K562 (cell line): ENCODE data around the gene CHRM4. TPM values are rescaled to one million over a fixed set of nuclear protein-coding genes. Genes with fewer than 3 reads are reported as not detected.
A peak's percentile ranks its signal among the peaks of the same experiment; 100 is the strongest.

Experiments used
- BMI1 ChIP-seq: fragments of 150-350 bp; IDR thresholded peaks from 2 replicates; pipeline ENCODE4 v1.6.1; 2014; ENCODE audit warnings: low read length
- CUX1 ChIP-seq: fragments of 200-800 bp; sonication (Bioruptor generic); IDR thresholded peaks from 2 replicates; pipeline ENCODE4 v1.6.1; 2016; ENCODE audit warnings: missing genetic modification characterization, missing compliant biosample characterization
- ELK3 ChIP-seq: fragments of 450-650 bp; formaldehyde crosslinking; IDR thresholded peaks from 2 replicates; pipeline ENCODE4 v1.4.0; 2020; ENCODE audit warnings: mild to moderate bottlenecking
- EWSR1 ChIP-seq: fragments of 450-650 bp; IDR thresholded peaks from 2 replicates; pipeline ENCODE4 v1.6.1; 2018; ENCODE audit warnings: borderline replicate concordance, mild to moderate bottlenecking, low read depth, moderate library complexity; ENCODE audit not compliant: partially characterized antibody
- GABPB1 ChIP-seq: sonication (generic); formaldehyde crosslinking; IDR thresholded peaks from 2 replicates; pipeline ENCODE4 v1.8.0; 2022; ENCODE audit warnings: mild to moderate bottlenecking, missing genetic modification reagents
- HMG20A ChIP-seq: fragments of 450-650 bp; formaldehyde crosslinking; conservative IDR thresholded peaks from 2 replicates; pipeline ENCODE4 v1.4.0; 2020; ENCODE audit warnings: mild to moderate bottlenecking, mixed read lengths
- HMGN3 ChIP-seq: IDR thresholded peaks from 2 replicates; pipeline ENCODE4 v1.6.1; 2011; ENCODE audit warnings: borderline replicate concordance, low read depth, mild to moderate bottlenecking, mixed read lengths, low read length; ENCODE audit not compliant: insufficient read length; ENCODE audit errors: extremely low read depth
- HSF4 ChIP-seq: fragments of 250-450 bp; sonication (Bioruptor Pico); IDR thresholded peaks from 2 replicates; pipeline ENCODE4 v2.1.2; 2022; ENCODE audit warnings: mild to moderate bottlenecking, moderate library complexity, borderline replicate concordance
- KHSRP ChIP-seq: fragments of 450-650 bp; IDR thresholded peaks from 2 replicates; pipeline ENCODE4 v1.6.1; 2017
- L3MBTL2 ChIP-seq: fragments of 450-650 bp; IDR thresholded peaks from 2 replicates; pipeline ENCODE4 v1.6.1; 2016; ENCODE audit warnings: mild to moderate bottlenecking, moderate library complexity
- MAX ChIP-seq: sonication (generic); formaldehyde crosslinking; IDR thresholded peaks from 2 replicates; pipeline ENCODE4 v1.9.0; 2022; ENCODE audit warnings: mild to moderate bottlenecking, missing genetic modification reagents
- MTA2 ChIP-seq: fragments of 450-650 bp; IDR thresholded peaks from 2 replicates; pipeline ENCODE4 v1.6.1; 2016; ENCODE audit warnings: low read depth
- MTA3 ChIP-seq: fragments of 450-650 bp; formaldehyde crosslinking; IDR thresholded peaks from 2 replicates; pipeline ENCODE4 v1.6.1; 2017; ENCODE audit warnings: mild to moderate bottlenecking, borderline replicate concordance
- POLR2AphosphoS5 ChIP-seq: IDR thresholded peaks from 2 replicates; pipeline ENCODE4 v1.6.1; 2011; ENCODE audit warnings: mild to moderate bottlenecking, low read depth, low read length, moderate library complexity; ENCODE audit not compliant: control insufficient read depth, insufficient read depth
- POLR3G ChIP-seq: IDR thresholded peaks from 2 replicates; pipeline ENCODE4 v1.6.1; 2011; ENCODE audit not compliant: insufficient read length, insufficient replicate concordance; ENCODE audit errors: extremely low read depth
- RBM25 ChIP-seq: fragments of 200-400 bp; formaldehyde crosslinking; IDR thresholded peaks from 2 replicates; pipeline ENCODE4 v1.6.1; 2018; ENCODE audit warnings: low read length, low read depth, moderate library complexity; ENCODE audit not compliant: severe bottlenecking
- XRCC4 ChIP-seq: IDR thresholded peaks from one replicate; pipeline ENCODE4 v1.6.1; 2011; ENCODE audit not compliant: insufficient read depth, insufficient read length; ENCODE audit errors: extremely low read depth
- ZKSCAN8 ChIP-seq: fragments of 200-800 bp; sonication (Bioruptor generic); IDR thresholded peaks from 2 replicates; pipeline ENCODE4 v1.6.1; 2016; ENCODE audit warnings: missing genetic modification characterization, missing compliant biosample characterization
- ZNF212 ChIP-seq: fragments of 450-650 bp; formaldehyde crosslinking; IDR thresholded peaks from 2 replicates; pipeline ENCODE4 v1.4.0; 2020; ENCODE audit warnings: mild to moderate bottlenecking
- ZNF408 ChIP-seq: fragments of 250-450 bp; sonication (Bioruptor Pico); IDR thresholded peaks from 2 replicates; pipeline ENCODE4 v1.4.0; 2020; ENCODE audit warnings: low read depth, mild to moderate bottlenecking, moderate library complexity
- ZNF511 ChIP-seq: sonication (generic); formaldehyde crosslinking; IDR thresholded peaks from 2 replicates; pipeline ENCODE4 v1.8.0; 2022; ENCODE audit warnings: mild to moderate bottlenecking, missing genetic modification reagents
- ZNF766 ChIP-seq: fragments of 200-800 bp; sonication (Bioruptor generic); conservative IDR thresholded peaks from 2 replicates; pipeline ENCODE4 v1.6.1; 2016; ENCODE audit warnings: missing genetic modification characterization, missing compliant biosample characterization
- polyA plus RNA-seq, 8 experiments: library from polyadenylated mRNA; depleted of rRNA in 4 of 8; stranded (reverse) in 5 of 8; unstranded in 3 of 8; fragments of >200 nt; fragmentation: Nextera tagmentation in 2 of 8; fragmentation: Illumina TruSeq in 1 of 8; extraction: Ambion mirVana in 2 of 8; extraction: Trizol in 1 of 8; gene quantifications; 2 replicates each; pipeline versions ENCODE4 v1.2.1 to v1.2.3, GENCODE V29; 2011 to 2014; ENCODE audit warnings: inconsistent platforms in 1 of 8, missing spikeins in 1 of 8
- total RNA-seq, 7 experiments: library from RNA; depleted of rRNA in 6 of 7; stranded (reverse); fragments of >200 nt in 6 of 7; fragmentation: Illumina TruSeq in 2 of 7; extraction: Trizol in 2 of 7; gene quantifications; 2 replicates each; pipeline versions ENCODE4 v1.2.1 to v1.2.3, GENCODE V29; 2011 to 2021; ENCODE audit warnings: low replicate concordance in 1 of 7

Gene CHRM4
- total and polyA plus RNA-seq, 9 of the 15 experiments (the other 6 are each of a cell fraction or from before 2014, with no cell fraction given): 0.22 to 1.3 (median 0.40) TPM; not detected in 2

GRCh38 chr11:46352063-46352841 lies 39.3 kb downstream of the CHRM4 start (continued):
- TF ChIP-seq HMGN3 (peak; percentile 52), RBM25 (no peak), ZNF511 (CRISPR knock-in tag) (no peak), GABPB1 (peak; percentile 98), L3MBTL2 (peak; percentile 29; the same call in 1 of the 2 replicates), POLR2AphosphoS5 (peak; percentile 16; the same call in 1 of the 2 replicates), MTA2 (no peak), ELK3 (CRISPR knock-in tag) (no peak), HSF4 (CRISPR knock-in tag) (no peak), MAX (CRISPR knock-in tag) (peak; percentile 20), HMG20A (CRISPR knock-in tag) (no peak), MTA3 (peak; percentile 54; the same call in 1 of the 2 replicates), ZNF766 (CRISPR knock-in tag) (no peak), CUX1 (no peak), ZNF408 (no peak), BMI1 (no peak), ZKSCAN8 (CRISPR knock-in tag) (no peak), KHSRP (no peak), XRCC4 (no peak), EWSR1 (no peak), POLR3G (no peak), ZNF212 (CRISPR knock-in tag) (no peak)
